Measurements from ENCODE around the gene UGGT2.

GRCh38 chr13:96090240-96091101, 37.3 kb upstream of the UGGT2 start:
- TF ChIP-seq CTCF (conservative IDR thresholded peaks at IDR 0.05; ENCODE audit: low read length) (no peak), EZH2phosphoT487 (IDR thresholded peaks at IDR 0.05; ENCODE audit: borderline replicate concordance, low read depth, low read length) (no peak)

Data from OCI-LY7 (cell line).